Measurements from ENCODE around the gene H2AZ2.
"Not testable (repeated sequence)": the region's sequence is repeated elsewhere in the genome, so short reads cannot be mapped to it uniquely, and the experiment has no call there.

H2AZ2 gene

GRCh38 chr7:44811093-44811492, 36.8 kb downstream of the H2AZ2 start:
- no peak for DNase-seq
- H2AFZ ChIP-seq (ENCODE audit: low read length) = no peak overlapping the region

GRCh38 chr7:44808914-44809393, 38.9 kb downstream of the H2AZ2 start:
- no peaks in the 10 kb centered on the region; the same call in 1 of the 2 replicates for H3K4me1 ChIP-seq (ENCODE audit: low read length)
- TF ChIP-seq CTCF (IDR thresholded peaks at IDR 0.05; ENCODE audit: low read length) (no peak), EZH2 (optimal IDR thresholded peaks at IDR 0.05; ENCODE audit: low read depth, low read length) (no peak)
- H3K27me3 ChIP-seq (replicated peaks; ENCODE audit: insufficient read depth, low read length) = no peaks in the 10 kb centered on the region
- no peaks in the 10 kb centered on the region for H3K79me2 ChIP-seq (ENCODE audit: low read length)
- DNase-seq = no peak
- H2AFZ ChIP-seq (ENCODE audit: low read length) = no peak overlapping the region
- no peaks in the 10 kb centered on the region for H4K20me1 ChIP-seq (ENCODE audit: insufficient read depth, low read length)
- H3K9me3 ChIP-seq (replicated peaks; ENCODE audit: insufficient read depth, low read length) = no peaks in the 10 kb centered on the region
- H3K9ac ChIP-seq (ENCODE audit: low read length) = no peak overlapping the region
- peaks cover 12% of the 10 kb centered on the region for H3F3A ChIP-seq (ENCODE audit: insufficient read depth, low read length)
- H3K36me3 ChIP-seq (replicated peaks; ENCODE audit: insufficient read depth, low read length) = no peaks in the 10 kb centered on the region
- H3K4me3 ChIP-seq (ENCODE audit: low read length) = no peak overlapping the region
- no peak overlapping the region for H3K27ac ChIP-seq (ENCODE audit: low read length)
- no peak overlapping the region for H3K4me2 ChIP-seq (ENCODE audit: low read depth, low read length)
- H3K9me2 ChIP-seq (replicated peaks; ENCODE audit: insufficient read depth, low read length) = no peaks in the 10 kb centered on the region

More at GRCh38 chr7:44811093-44811492, 36.8 kb downstream of the H2AZ2 start:
- H3K27ac ChIP-seq (ENCODE audit: low read length) = no peak overlapping the region
- H3K27me3 ChIP-seq (replicated peaks; ENCODE audit: insufficient read depth, low read length) = no peaks in the 10 kb centered on the region
- no peak overlapping the region for H3K4me2 ChIP-seq (ENCODE audit: low read depth, low read length)
- no peaks in the 10 kb centered on the region for H3K9me3 ChIP-seq (replicated peaks; ENCODE audit: insufficient read depth, low read length)
- H3K79me2 ChIP-seq (ENCODE audit: low read length) = no peaks in the 10 kb centered on the region
- H3F3A ChIP-seq (ENCODE audit: insufficient read depth, low read length) = no peaks in the 10 kb centered on the region
- no peaks in the 10 kb centered on the region for H4K20me1 ChIP-seq (ENCODE audit: insufficient read depth, low read length)
- H3K36me3 ChIP-seq (replicated peaks; ENCODE audit: insufficient read depth, low read length) = no peaks in the 10 kb centered on the region
- no peak overlapping the region for H3K4me3 ChIP-seq (ENCODE audit: low read length)
- H3K9ac ChIP-seq (ENCODE audit: low read length) = no peak overlapping the region
- no peaks in the 10 kb centered on the region; the same call in 1 of the 2 replicates for H3K4me1 ChIP-seq (ENCODE audit: low read length)
- TF ChIP-seq CTCF (IDR thresholded peaks at IDR 0.05; ENCODE audit: low read length) = no peak
- TF ChIP-seq EZH2 (optimal IDR thresholded peaks at IDR 0.05; ENCODE audit: low read depth, low read length) = no peak
- no peak for TF ChIP-seq EZH2phosphoT487 (IDR thresholded peaks at IDR 0.05; ENCODE audit: low read length)
- no peaks in the 10 kb centered on the region for H3K9me2 ChIP-seq (replicated peaks; ENCODE audit: insufficient read depth, low read length)

GRCh38 chr7:44805950-44806349, 41.9 kb downstream of the H2AZ2 start:
- no peak for DNase-seq
- no peak overlapping the region for H3K4me3 ChIP-seq (ENCODE audit: low read length)
- peaks cover 13% of the 10 kb centered on the region for H3K36me3 ChIP-seq (replicated peaks; ENCODE audit: insufficient read depth, low read length)
- no peak overlapping the region for H3K4me2 ChIP-seq (ENCODE audit: low read depth, low read length)
- H3K4me1 ChIP-seq (ENCODE audit: low read length) = no peaks in the 10 kb centered on the region; the same call in 1 of the 2 replicates
- H3K9me3 ChIP-seq (replicated peaks; ENCODE audit: insufficient read depth, low read length) = no peaks in the 10 kb centered on the region
- H3K9ac ChIP-seq (ENCODE audit: low read length) = no peak overlapping the region
- H3K79me2 ChIP-seq (ENCODE audit: low read length) = 0 out of 2 replicates have a peak, but pooled peaks cover 3% of the 10 kb centered on the region
- H3K27me3 ChIP-seq (replicated peaks; ENCODE audit: insufficient read depth, low read length) = no peaks in the 10 kb centered on the region
- peaks cover 16% of the 10 kb centered on the region for H4K20me1 ChIP-seq (ENCODE audit: insufficient read depth, low read length)
- no peak overlapping the region for H3K27ac ChIP-seq (ENCODE audit: low read length)
- peaks cover 38% of the 10 kb centered on the region for H3F3A ChIP-seq (ENCODE audit: insufficient read depth, low read length)
- no peak overlapping the region for H2AFZ ChIP-seq (ENCODE audit: low read length)
- TF ChIP-seq EZH2phosphoT487 (IDR thresholded peaks at IDR 0.05; ENCODE audit: low read length) (no peak), CTCF (IDR thresholded peaks at IDR 0.05; ENCODE audit: low read length) (no peak), EZH2 (optimal IDR thresholded peaks at IDR 0.05; ENCODE audit: low read depth, low read length) (no peak)
- no peaks in the 10 kb centered on the region for H3K9me2 ChIP-seq (replicated peaks; ENCODE audit: insufficient read depth, low read length)

- Histone ChIP-seq H4K20me1 (ENCODE audit: insufficient read depth, low read length) (peaks cover 33% of the 10 kb centered on the region), H3F3A (ENCODE audit: insufficient read depth, low read length) (peaks cover 56% of the 10 kb centered on the region), H3K79me2 (ENCODE audit: low read length) (peaks cover 19% of the 10 kb centered on the region), H3K36me3 (replicated peaks; ENCODE audit: insufficient read depth, low read length) (peaks cover 26% of the 10 kb centered on the region)
- not testable (repeated sequence) for H2AFZ ChIP-seq (ENCODE audit: low read length); H3K4me2 ChIP-seq (ENCODE audit: low read depth, low read length); H3K9me2 ChIP-seq (replicated peaks; ENCODE audit: insufficient read depth, low read length); H3K4me3 ChIP-seq (ENCODE audit: low read length); H3K9me3 ChIP-seq (replicated peaks; ENCODE audit: insufficient read depth, low read length); H3K4me1 ChIP-seq (ENCODE audit: low read length); DNase-seq; H3K9ac ChIP-seq (ENCODE audit: low read length); H3K27ac ChIP-seq (ENCODE audit: low read length); H3K27me3 ChIP-seq (replicated peaks; ENCODE audit: insufficient read depth, low read length)
These were observed 43.9 kb downstream of the H2AZ2 start for GRCh38 chr7:44803828-44804519.
